ENCODE results near the gene AKIP1. TPM values are rescaled to one million over a fixed set of nuclear protein-coding genes. Genes with fewer than 3 reads are reported as not detected.

Gene AKIP1
- total RNA-seq (2022; extraction: Qiagen RNA extraction), result 38.9 to 46.9 TPM (median 43.8 TPM) in 5 replicates

GRCh38 chr11:8911029-8911823 lies at the start of gene AKIP1:
TSS of gene AKIP1 (plus strand) at chr11:8911189. CDS start at chr11:8911450, 261 bp downstream.

GRCh38 chr11:8932564-8933180 lies 21.7 kb downstream of the AKIP1 start, which contains the start of gene C11orf16:
TSS of gene C11orf16 (minus strand) at chr11:8932947. CDS start at chr11:8932308, 639 bp downstream.

GRCh38 chr11:8942518-8943066 lies 31.6 kb downstream of the AKIP1 start, which contains the start of gene ASCL3:
TSS of gene ASCL3 (minus strand) at chr11:8943016. CDS start at chr11:8938161, 4,855 bp downstream.

GRCh38 chr11:8964324-8965320 lies 53.6 kb downstream of the AKIP1 start, which contains the start of gene TMEM9B:
TSS of gene TMEM9B (minus strand) at chr11:8964442. CDS start at chr11:8964313, 129 bp downstream.

Other genes starting within 250 kb of the AKIP1 start
- 1.7 to 2.8 TPM (median 2.3 TPM) in 5 replicates for gene TRIM66, start 228.5 kb upstream of the AKIP1 start, total RNA-seq (2022; extraction: Qiagen RNA extraction)
- 2,465 to 2,709 TPM (median 2,546 TPM) in 5 replicates for gene RPL27A, start 228.4 kb upstream of the AKIP1 start, total RNA-seq (2022; extraction: Qiagen RNA extraction)
- gene C11orf16, start 21.8 kb downstream of the AKIP1 start, total RNA-seq (2022; extraction: Qiagen RNA extraction), result not detected in 5 replicates
- gene ASCL3, start 31.8 kb downstream of the AKIP1 start, total RNA-seq (2022; extraction: Qiagen RNA extraction), result not detected in 5 replicates
- 35.5 to 41.4 TPM (median 40.1 TPM) in 5 replicates for gene TMEM9B, start 53.3 kb downstream of the AKIP1 start, total RNA-seq (2022; extraction: Qiagen RNA extraction)
- 0.81 to 1.2 TPM (median 0.97 TPM) in 5 replicates for gene NRIP3, start 92.8 kb downstream of the AKIP1 start, total RNA-seq (2022; extraction: Qiagen RNA extraction)
- gene SCUBE2, start 180.4 kb downstream of the AKIP1 start, total RNA-seq (2022; extraction: Qiagen RNA extraction), result 0.38 to 0.82 TPM (median 0.43 TPM) in 5 replicates

Measured in A549 treated with CORT108297 at 1 μM for 4 hours (cell line).